WTC11 (cell line): ENCODE results near the gene RNF31. TPM values are rescaled to one million over a fixed set of nuclear protein-coding genes. Genes with fewer than 3 reads are reported as not detected.

Experiments
- ATAC-seq: fragments of 200-7000 bp; cut with Tn5 transposase; 2 replicates; pipeline ENCODE4 v1.10.0; 2021; ENCODE audit warnings: mild to moderate bottlenecking, moderate library complexity
- CTCF ChIA-PET: fragments of 300-600 bp; sonication (Branson Sonifier 250); formaldehyde crosslinking; loops from one replicate; lab custom pipeline; 2021; ENCODE audit warnings: antibody characterized with exemption; lab: Charles Lee
- POLR2A ChIA-PET: fragments of 350-600 bp; sonication (Branson Sonifier 250); formaldehyde crosslinking; loops from one replicate; lab custom pipeline; 2021; ENCODE audit warnings: antibody characterized with exemption; lab: Charles Lee
- DNase-seq: peaks from one replicate; pipeline ENCODE4 v3.0.0; 2021; ENCODE audit warnings: low spot score
- H3K27ac Mint-ChIP-seq: 2 replicates; pipeline ENCODE4 v1.8.0; 2021; ENCODE audit warnings: mixed read lengths
- H3K27me3 Mint-ChIP-seq: 2 replicates; pipeline ENCODE4 v1.8.0; 2021; ENCODE audit warnings: low read depth, mild to moderate bottlenecking, moderate library complexity, mixed read lengths
- H3K36me3 Mint-ChIP-seq: 2 replicates; pipeline ENCODE4 v1.8.0; 2021; ENCODE audit warnings: mixed read lengths
- H3K4me1 Mint-ChIP-seq: 2 replicates; pipeline ENCODE4 v1.8.0; 2022; ENCODE audit warnings: mixed read lengths
- H3K4me3 Mint-ChIP-seq: 2 replicates; pipeline ENCODE4 v1.8.0; 2021; ENCODE audit warnings: mild to moderate bottlenecking, moderate library complexity, mixed read lengths
- H3K9me3 Mint-ChIP-seq: 2 replicates; pipeline ENCODE4 v1.8.0; 2021; ENCODE audit warnings: mixed read lengths
- ATF2 ChIP-seq: sonication (generic); formaldehyde crosslinking; IDR thresholded peaks from 2 replicates; pipeline ENCODE4 v1.8.1; 2022; ENCODE audit warnings: low read depth, missing genetic modification reagents, borderline replicate concordance
- IRF2 ChIP-seq: sonication (generic); formaldehyde crosslinking; IDR thresholded peaks from 2 replicates; pipeline ENCODE4 v1.8.0; 2022; ENCODE audit warnings: low read depth, missing genetic modification reagents, borderline replicate concordance
- JUN ChIP-seq: sonication (generic); formaldehyde crosslinking; IDR thresholded peaks from 2 replicates; pipeline ENCODE4 v1.8.0; 2023; ENCODE audit warnings: mild to moderate bottlenecking, missing genetic modification reagents
- RELA ChIP-seq: sonication (generic); formaldehyde crosslinking; IDR thresholded peaks from 2 replicates; pipeline ENCODE4 v1.8.1; 2022; ENCODE audit warnings: missing genetic modification reagents, mild to moderate bottlenecking, borderline replicate concordance
- SOX15 ChIP-seq: fragments of 250-450 bp; sonication (Bioruptor Pico); IDR thresholded peaks from 2 replicates; pipeline ENCODE4 v1.9.0; 2021; ENCODE audit warnings: mild to moderate bottlenecking
- TEAD1 ChIP-seq: sonication (generic); formaldehyde crosslinking; IDR thresholded peaks from 2 replicates; pipeline ENCODE4 v1.8.0; 2022; ENCODE audit warnings: mild to moderate bottlenecking, missing genetic modification reagents
- ZNF138 ChIP-seq: sonication (generic); formaldehyde crosslinking; conservative IDR thresholded peaks from 2 replicates; pipeline ENCODE4 v1.8.1; 2022; ENCODE audit warnings: mild to moderate bottlenecking, moderate library complexity, missing genetic modification reagents
- total RNA-seq: library from RNA; stranded (reverse); gene quantifications from 3 replicates; pipeline ENCODE4 v1.2.3, GENCODE V29; 2021
- TF ChIP-seq, protein P1 (sequence below): sonication (generic); formaldehyde crosslinking; IDR thresholded peaks from 2 replicates; pipeline ENCODE4 v1.8.1; 2022; ENCODE audit warnings: mild to moderate bottlenecking, missing genetic modification reagents, moderate library complexity, borderline replicate concordance
- TF ChIP-seq, protein P2 (sequence below): fragments of 250-450 bp; sonication (Bioruptor Pico); IDR thresholded peaks from 2 replicates; pipeline ENCODE4 v1.9.0; 2021; ENCODE audit warnings: mild to moderate bottlenecking
- TF ChIP-seq, protein P3 (sequence below): sonication (generic); formaldehyde crosslinking; IDR thresholded peaks from 2 replicates; pipeline ENCODE4 v1.8.0; 2023; ENCODE audit warnings: missing genetic modification reagents
- TF ChIP-seq, protein P4 (sequence below): sonication (generic); formaldehyde crosslinking; conservative IDR thresholded peaks from 2 replicates; pipeline ENCODE4 v1.8.1; 2023; ENCODE audit warnings: mild to moderate bottlenecking, low read depth, missing genetic modification reagents, moderate library complexity
- TF ChIP-seq, protein P5 (sequence below): sonication (generic); formaldehyde crosslinking; IDR thresholded peaks from 2 replicates; pipeline ENCODE4 v1.8.0; 2022; ENCODE audit warnings: mild to moderate bottlenecking, missing genetic modification reagents
- TF ChIP-seq, protein P6 (sequence below): sonication (generic); formaldehyde crosslinking; IDR thresholded peaks from 2 replicates; pipeline ENCODE4 v1.8.1; 2023; ENCODE audit warnings: mild to moderate bottlenecking, moderate library complexity, missing genetic modification reagents
- TF ChIP-seq, protein P7 (sequence below): fragments of 200-600 bp; IDR thresholded peaks from 2 replicates; pipeline ENCODE4 v1.8.0; 2022; ENCODE audit warnings: antibody characterized with exemption

Gene RNF31
- total RNA-seq, 1 experiment from 2014 or later, result 86.2 TPM

DNA sequence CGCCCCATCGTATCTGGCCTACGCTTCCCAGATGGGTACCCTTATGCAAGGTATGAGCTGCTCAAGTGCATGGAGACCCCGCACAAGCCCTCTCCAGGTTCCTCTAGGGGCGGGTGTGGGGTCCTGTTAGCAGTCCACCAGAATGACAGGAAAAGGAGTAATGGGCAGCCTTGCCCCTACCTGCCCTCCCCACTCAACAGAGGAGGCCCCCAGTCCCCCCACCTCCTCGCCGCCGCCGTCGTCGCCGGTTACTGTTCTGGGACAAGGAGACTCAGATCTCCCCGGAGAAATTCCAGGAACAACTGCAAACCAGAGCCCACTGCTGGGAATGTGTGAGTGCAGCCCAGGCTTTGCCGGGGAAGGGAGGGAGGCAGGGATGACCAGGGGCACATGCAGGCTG is 30.6 kb downstream of the RNF31 start:
- no peak for TF ChIP-seq TEAD1 (CRISPR knock-in tag)
- TF ChIP-seq, protein P1, sequence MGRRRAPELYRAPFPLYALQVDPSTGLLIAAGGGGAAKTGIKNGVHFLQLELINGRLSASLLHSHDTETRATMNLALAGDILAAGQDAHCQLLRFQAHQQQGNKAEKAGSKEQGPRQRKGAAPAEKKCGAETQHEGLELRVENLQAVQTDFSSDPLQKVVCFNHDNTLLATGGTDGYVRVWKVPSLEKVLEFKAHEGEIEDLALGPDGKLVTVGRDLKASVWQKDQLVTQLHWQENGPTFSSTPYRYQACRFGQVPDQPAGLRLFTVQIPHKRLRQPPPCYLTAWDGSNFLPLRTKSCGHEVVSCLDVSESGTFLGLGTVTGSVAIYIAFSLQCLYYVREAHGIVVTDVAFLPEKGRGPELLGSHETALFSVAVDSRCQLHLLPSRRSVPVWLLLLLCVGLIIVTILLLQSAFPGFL (CRISPR knock-in tag), result no peak
- DNase-seq (no peak), ATAC-seq (no peak)
- Mint-ChIP-seq H3K9me3 (no peaks in the 10 kb centered on the region), H3K27ac (no peak overlapping the region), H3K4me3 (no peak overlapping the region), H3K4me1 (0 out of 2 replicates have a peak, but pooled peaks cover 4% of the 10 kb centered on the region), H3K36me3 (peaks cover 27% of the 10 kb centered on the region), H3K27me3 (no peaks in the 10 kb centered on the region)
- ChIA-PET POLR2A (no interaction called here), CTCF (interaction anchor here (1.5 kb wide), 1 partner anchor 16 kb away, joined by 6 read pairs; the partner anchor contains the start of gene IRF9)

DNA sequence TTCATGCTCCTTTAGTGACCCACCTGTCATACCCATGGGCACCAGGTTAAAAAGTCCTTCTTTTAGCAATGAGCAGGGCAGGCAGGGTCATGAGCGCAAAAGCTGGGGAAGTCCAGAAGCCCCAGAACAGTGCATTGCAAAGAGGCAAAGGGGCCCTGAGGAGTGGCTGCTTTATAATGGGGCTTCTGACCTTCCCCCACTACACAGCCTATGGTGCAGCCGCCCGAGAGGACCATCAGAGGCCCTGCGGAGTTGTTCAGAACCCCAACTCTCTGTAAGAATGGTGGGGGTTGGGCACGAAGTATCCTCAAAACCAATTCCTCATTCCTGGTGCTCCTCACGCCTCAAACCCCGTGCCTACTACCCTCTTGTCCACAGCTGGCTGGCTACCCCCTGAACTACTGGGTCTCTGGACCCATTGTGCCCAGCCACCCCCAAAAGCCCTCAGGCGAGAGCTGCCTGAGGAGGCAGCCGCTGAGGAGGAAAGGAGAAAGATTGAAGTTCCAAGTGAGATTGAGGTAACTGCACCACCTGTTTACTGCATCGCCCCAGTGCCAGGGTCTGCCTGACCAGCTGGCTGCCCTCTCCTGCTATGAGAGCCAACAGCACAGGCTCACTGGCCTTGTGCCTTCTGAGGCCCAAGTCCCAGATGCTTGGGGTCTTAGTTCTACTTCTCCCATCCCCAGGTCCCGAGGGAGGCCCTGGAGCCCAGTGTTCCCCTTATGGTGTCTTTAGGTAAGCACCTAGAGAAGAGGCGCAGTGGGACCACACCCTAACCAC is 31.3 kb downstream of the RNF31 start:
- TF ChIP-seq ATF2, result no peak
- ChIA-PET POLR2A (no interaction called here), CTCF (no interaction called here)
- Mint-ChIP-seq H3K36me3 (peaks cover 34% of the 10 kb centered on the region), H3K4me3 (no peak overlapping the region), H3K27ac (no peak overlapping the region), H3K27me3 (no peaks in the 10 kb centered on the region), H3K9me3 (no peaks in the 10 kb centered on the region), H3K4me1 (no peaks in the 10 kb centered on the region)
- no peak for ATAC-seq
- DNase-seq, result no peak

DNA sequence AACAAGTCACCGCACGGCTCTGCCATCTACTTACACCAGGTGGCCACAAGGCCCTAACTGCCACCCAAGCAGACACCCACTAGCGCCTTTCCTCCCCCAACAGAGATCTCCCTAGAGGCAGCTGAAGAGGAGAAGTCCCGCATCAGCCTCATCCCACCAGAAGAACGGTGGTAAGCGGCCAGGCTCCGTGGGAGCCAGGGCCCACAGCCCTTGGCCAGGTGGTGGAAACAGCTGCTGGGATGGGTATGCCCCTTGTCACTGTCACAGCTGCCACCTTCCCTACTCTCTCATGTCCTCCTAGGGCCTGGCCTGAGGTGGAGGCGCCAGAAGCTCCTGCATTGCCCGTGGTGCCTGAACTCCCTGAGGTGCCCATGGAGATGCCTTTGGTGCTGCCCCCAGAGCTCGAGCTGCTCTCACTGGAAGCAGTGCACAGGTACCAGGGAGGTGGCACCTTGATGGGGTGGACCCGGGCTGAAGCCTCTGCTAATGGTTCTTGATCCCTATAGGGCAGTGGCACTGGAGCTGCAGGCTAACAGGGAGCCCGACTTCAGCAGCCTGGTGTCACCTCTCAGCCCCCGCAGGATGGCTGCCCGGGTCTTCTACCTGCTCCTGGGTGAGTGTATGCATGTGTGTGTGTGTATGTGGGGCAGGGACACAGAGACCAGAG is 32.1 kb downstream of the RNF31 start:
- no peak for DNase-seq
- Mint-ChIP-seq H3K9me3 (no peaks in the 10 kb centered on the region), H3K4me3 (no peak overlapping the region), H3K27ac (no peak overlapping the region), H3K36me3 (peaks cover 35% of the 10 kb centered on the region), H3K27me3 (no peaks in the 10 kb centered on the region), H3K4me1 (no peaks in the 10 kb centered on the region)
- ATAC-seq, result no peak
- ChIA-PET CTCF (interaction anchor here (0.6 kb wide), 1 partner anchor 52 kb away, joined by 3 read pairs; no protein-coding TSS in a partner anchor), POLR2A (no interaction called here)
- TF ChIP-seq IRF2 (CRISPR knock-in tag), result no peak
- TF ChIP-seq RELA (CRISPR knock-in tag), result no peak
- no peak for TF ChIP-seq SOX15
- TF ChIP-seq, protein P2, sequence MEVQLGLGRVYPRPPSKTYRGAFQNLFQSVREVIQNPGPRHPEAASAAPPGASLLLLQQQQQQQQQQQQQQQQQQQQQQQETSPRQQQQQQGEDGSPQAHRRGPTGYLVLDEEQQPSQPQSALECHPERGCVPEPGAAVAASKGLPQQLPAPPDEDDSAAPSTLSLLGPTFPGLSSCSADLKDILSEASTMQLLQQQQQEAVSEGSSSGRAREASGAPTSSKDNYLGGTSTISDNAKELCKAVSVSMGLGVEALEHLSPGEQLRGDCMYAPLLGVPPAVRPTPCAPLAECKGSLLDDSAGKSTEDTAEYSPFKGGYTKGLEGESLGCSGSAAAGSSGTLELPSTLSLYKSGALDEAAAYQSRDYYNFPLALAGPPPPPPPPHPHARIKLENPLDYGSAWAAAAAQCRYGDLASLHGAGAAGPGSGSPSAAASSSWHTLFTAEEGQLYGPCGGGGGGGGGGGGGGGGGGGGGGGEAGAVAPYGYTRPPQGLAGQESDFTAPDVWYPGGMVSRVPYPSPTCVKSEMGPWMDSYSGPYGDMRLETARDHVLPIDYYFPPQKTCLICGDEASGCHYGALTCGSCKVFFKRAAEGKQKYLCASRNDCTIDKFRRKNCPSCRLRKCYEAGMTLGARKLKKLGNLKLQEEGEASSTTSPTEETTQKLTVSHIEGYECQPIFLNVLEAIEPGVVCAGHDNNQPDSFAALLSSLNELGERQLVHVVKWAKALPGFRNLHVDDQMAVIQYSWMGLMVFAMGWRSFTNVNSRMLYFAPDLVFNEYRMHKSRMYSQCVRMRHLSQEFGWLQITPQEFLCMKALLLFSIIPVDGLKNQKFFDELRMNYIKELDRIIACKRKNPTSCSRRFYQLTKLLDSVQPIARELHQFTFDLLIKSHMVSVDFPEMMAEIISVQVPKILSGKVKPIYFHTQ, result no peak
- TF ChIP-seq JUN, result no peak
- TF ChIP-seq, protein P3, sequence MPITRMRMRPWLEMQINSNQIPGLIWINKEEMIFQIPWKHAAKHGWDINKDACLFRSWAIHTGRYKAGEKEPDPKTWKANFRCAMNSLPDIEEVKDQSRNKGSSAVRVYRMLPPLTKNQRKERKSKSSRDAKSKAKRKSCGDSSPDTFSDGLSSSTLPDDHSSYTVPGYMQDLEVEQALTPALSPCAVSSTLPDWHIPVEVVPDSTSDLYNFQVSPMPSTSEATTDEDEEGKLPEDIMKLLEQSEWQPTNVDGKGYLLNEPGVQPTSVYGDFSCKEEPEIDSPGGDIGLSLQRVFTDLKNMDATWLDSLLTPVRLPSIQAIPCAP (CRISPR knock-in tag), result no peak
- TF ChIP-seq, protein P4, sequence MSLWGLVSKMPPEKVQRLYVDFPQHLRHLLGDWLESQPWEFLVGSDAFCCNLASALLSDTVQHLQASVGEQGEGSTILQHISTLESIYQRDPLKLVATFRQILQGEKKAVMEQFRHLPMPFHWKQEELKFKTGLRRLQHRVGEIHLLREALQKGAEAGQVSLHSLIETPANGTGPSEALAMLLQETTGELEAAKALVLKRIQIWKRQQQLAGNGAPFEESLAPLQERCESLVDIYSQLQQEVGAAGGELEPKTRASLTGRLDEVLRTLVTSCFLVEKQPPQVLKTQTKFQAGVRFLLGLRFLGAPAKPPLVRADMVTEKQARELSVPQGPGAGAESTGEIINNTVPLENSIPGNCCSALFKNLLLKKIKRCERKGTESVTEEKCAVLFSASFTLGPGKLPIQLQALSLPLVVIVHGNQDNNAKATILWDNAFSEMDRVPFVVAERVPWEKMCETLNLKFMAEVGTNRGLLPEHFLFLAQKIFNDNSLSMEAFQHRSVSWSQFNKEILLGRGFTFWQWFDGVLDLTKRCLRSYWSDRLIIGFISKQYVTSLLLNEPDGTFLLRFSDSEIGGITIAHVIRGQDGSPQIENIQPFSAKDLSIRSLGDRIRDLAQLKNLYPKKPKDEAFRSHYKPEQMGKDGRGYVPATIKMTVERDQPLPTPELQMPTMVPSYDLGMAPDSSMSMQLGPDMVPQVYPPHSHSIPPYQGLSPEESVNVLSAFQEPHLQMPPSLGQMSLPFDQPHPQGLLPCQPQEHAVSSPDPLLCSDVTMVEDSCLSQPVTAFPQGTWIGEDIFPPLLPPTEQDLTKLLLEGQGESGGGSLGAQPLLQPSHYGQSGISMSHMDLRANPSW (CRISPR knock-in tag), result no peak
- TF ChIP-seq ZNF138 (CRISPR knock-in tag), result no peak
- TF ChIP-seq, protein P5, sequence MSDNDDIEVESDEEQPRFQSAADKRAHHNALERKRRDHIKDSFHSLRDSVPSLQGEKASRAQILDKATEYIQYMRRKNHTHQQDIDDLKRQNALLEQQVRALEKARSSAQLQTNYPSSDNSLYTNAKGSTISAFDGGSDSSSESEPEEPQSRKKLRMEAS, result no peak
- TF ChIP-seq, protein P1 (CRISPR knock-in tag), result no peak
- TF ChIP-seq, protein P6, sequence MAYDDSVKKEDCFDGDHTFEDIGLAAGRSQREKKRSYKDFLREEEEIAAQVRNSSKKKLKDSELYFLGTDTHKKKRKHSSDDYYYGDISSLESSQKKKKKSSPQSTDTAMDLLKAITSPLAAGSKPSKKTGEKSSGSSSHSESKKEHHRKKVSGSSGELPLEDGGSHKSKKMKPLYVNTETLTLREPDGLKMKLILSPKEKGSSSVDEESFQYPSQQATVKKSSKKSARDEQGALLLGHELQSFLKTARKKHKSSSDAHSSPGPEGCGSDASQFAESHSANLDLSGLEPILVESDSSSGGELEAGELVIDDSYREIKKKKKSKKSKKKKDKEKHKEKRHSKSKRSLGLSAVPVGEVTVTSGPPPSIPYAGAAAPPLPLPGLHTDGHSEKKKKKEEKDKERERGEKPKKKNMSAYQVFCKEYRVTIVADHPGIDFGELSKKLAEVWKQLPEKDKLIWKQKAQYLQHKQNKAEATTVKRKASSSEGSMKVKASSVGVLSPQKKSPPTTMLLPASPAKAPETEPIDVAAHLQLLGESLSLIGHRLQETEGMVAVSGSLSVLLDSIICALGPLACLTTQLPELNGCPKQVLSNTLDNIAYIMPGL, result no peak
- TF ChIP-seq, protein P7, sequence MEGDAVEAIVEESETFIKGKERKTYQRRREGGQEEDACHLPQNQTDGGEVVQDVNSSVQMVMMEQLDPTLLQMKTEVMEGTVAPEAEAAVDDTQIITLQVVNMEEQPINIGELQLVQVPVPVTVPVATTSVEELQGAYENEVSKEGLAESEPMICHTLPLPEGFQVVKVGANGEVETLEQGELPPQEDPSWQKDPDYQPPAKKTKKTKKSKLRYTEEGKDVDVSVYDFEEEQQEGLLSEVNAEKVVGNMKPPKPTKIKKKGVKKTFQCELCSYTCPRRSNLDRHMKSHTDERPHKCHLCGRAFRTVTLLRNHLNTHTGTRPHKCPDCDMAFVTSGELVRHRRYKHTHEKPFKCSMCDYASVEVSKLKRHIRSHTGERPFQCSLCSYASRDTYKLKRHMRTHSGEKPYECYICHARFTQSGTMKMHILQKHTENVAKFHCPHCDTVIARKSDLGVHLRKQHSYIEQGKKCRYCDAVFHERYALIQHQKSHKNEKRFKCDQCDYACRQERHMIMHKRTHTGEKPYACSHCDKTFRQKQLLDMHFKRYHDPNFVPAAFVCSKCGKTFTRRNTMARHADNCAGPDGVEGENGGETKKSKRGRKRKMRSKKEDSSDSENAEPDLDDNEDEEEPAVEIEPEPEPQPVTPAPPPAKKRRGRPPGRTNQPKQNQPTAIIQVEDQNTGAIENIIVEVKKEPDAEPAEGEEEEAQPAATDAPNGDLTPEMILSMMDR, result no peak
